B cell (primary cell): Measurements from ENCODE around the gene RABEP2. TPM values are rescaled to one million over a fixed set of nuclear protein-coding genes. Genes with fewer than 3 reads are reported as not detected.

Experiments
- ATAC-seq: fragments of 200-7000 bp; cut with Tn5 transposase; one replicate; pipeline ENCODE4 v1.10.0; 2021; ENCODE audit warnings: low read depth, mild to moderate bottlenecking, moderate number of reproducible peaks, moderate library complexity
- CTCF ChIA-PET: fragments of 350-600 bp; sonication (Branson Sonifier 250); formaldehyde crosslinking; loops from one replicate; lab custom pipeline; 2021; ENCODE audit warnings: antibody characterized with exemption, inconsistent platforms; lab: Charles Lee
- POLR2A ChIA-PET: fragments of 350-600 bp; sonication (Branson Sonifier 250); formaldehyde crosslinking; loops from one replicate; lab custom pipeline; 2021; ENCODE audit warnings: antibody characterized with exemption; lab: Charles Lee
- DNase-seq: peaks from one replicate; pipeline ENCODE4 v3.0.0; 2013
- H2AFZ ChIP-seq: 2 replicates; pipeline ENCODE4 v1.6.1; 2012; ENCODE audit warnings: mild to moderate bottlenecking, low read depth, low read length; ENCODE audit not compliant: insufficient read depth, poor library complexity, severe bottlenecking
- H3K27ac ChIP-seq, 2 donors: 1 replicate in 1 of 2; 2 replicates in 1 of 2; pipeline ENCODE4 v1.5.1; 2012 to 2013; ENCODE audit warnings: low read length in 2 of 2, mild to moderate bottlenecking in 2 of 2, moderate library complexity in 1 of 2
- H3K27me3 ChIP-seq, 4 experiments: fragments of 200-600 bp in 1 of 4; sonication (generic) in 1 of 4; replicated peaks in 1 of 4; 1 replicate in 2 of 4; 2 replicates in 2 of 4; pipeline versions ENCODE4 v1.6.1 to v1.7.0; 2013 to 2016; ENCODE audit warnings: low read length in 3 of 4, mild to moderate bottlenecking in 2 of 4, mixed read lengths in 1 of 4, moderate library complexity in 1 of 4; ENCODE audit not compliant: insufficient read depth in 4 of 4, control insufficient read depth in 3 of 4; ENCODE audit errors: control extremely low read depth in 1 of 4
- H3K36me3 ChIP-seq, 2 experiments: replicated peaks in 1 of 2; 1 replicate in 1 of 2; 2 replicates in 1 of 2; pipeline versions ENCODE4 v1.6.1 to v1.7.1; 2013; ENCODE audit warnings: low read length in 1 of 2; ENCODE audit not compliant: insufficient read depth in 2 of 2, control insufficient read depth in 1 of 2; ENCODE audit errors: control extremely low read depth in 1 of 2, extremely low read depth in 1 of 2
- H3K4me1 ChIP-seq, 2 donors: fragments of 200-600 bp in 1 of 2; sonication (generic) in 1 of 2; 1 replicate in 1 of 2; 2 replicates in 1 of 2; pipeline versions ENCODE4 v1.5.1 to v1.6.1; 2013 to 2017; ENCODE audit warnings: low read length in 2 of 2; ENCODE audit not compliant: control insufficient read depth in 2 of 2, insufficient read depth in 2 of 2
- H3K4me2 ChIP-seq: replicated peaks from 2 replicates; pipeline ENCODE3; 2012; ENCODE audit warnings: mild to moderate bottlenecking, low read depth, low read length; ENCODE audit not compliant: poor library complexity, severe bottlenecking
- H3K4me3 ChIP-seq, 5 experiments: fragments of 200-600 bp in 1 of 5; sonication (generic) in 1 of 5; 1 replicate in 3 of 5; 2 replicates in 2 of 5; pipeline versions ENCODE4 v1.5.1 to v1.7.0; 2011 to 2016; ENCODE audit warnings: low read length in 4 of 5, mild to moderate bottlenecking in 4 of 5, low read depth in 2 of 5, control low read depth in 1 of 5, moderate library complexity in 1 of 5; ENCODE audit not compliant: insufficient read depth in 1 of 5; ENCODE audit errors: control extremely low read depth in 1 of 5, extremely low read depth in 1 of 5
- H3K79me2 ChIP-seq: fragments of 200-600 bp; sonication (generic); one replicate; pipeline ENCODE4 v1.6.0; 2016; ENCODE audit warnings: low read length; ENCODE audit not compliant: control insufficient read depth, insufficient read depth
- H3K9ac ChIP-seq: fragments of 200-600 bp; sonication (generic); 2 replicates; pipeline ENCODE4 v1.6.1; 2017; ENCODE audit warnings: mild to moderate bottlenecking, low read length, moderate library complexity
- H3K9me3 ChIP-seq, 3 donors: one replicate each; pipeline versions ENCODE4 v1.6.1 to v1.7.1; 2013; ENCODE audit warnings: low read length in 2 of 3; ENCODE audit not compliant: control insufficient read depth in 2 of 3, insufficient read depth in 1 of 3; ENCODE audit errors: control extremely low read depth in 1 of 3
- H4K20me1 ChIP-seq: 2 replicates; pipeline ENCODE4 v1.6.0; 2012; ENCODE audit warnings: mild to moderate bottlenecking, low read length; ENCODE audit not compliant: insufficient read depth, control insufficient read depth, poor library complexity, severe bottlenecking
- H3K27ac Mint-ChIP-seq: one replicate; pipeline ENCODE4 v1.8.0; 2021; ENCODE audit warnings: mixed read lengths
- H3K27me3 Mint-ChIP-seq: one replicate; pipeline ENCODE4 v1.8.0; 2021; ENCODE audit warnings: mixed read lengths
- H3K4me1 Mint-ChIP-seq: one replicate; pipeline ENCODE4 v1.8.0; 2021; ENCODE audit warnings: mixed read lengths
- H3K4me3 Mint-ChIP-seq: one replicate; pipeline ENCODE4 v1.8.0; 2021; ENCODE audit warnings: mixed read lengths
- H3K9me3 Mint-ChIP-seq: one replicate; pipeline ENCODE4 v1.8.0; 2022; ENCODE audit warnings: mixed read lengths; ENCODE audit not compliant: insufficient read depth
- EZH2 ChIP-seq: IDR thresholded peaks from 2 replicates; pipeline ENCODE4 v1.6.1; 2012; ENCODE audit warnings: borderline replicate concordance, low read depth, mild to moderate bottlenecking, moderate library complexity, low read length; ENCODE audit not compliant: insufficient read depth, poor library complexity, severe bottlenecking
- WGBS: methylation state at CpG from one replicate; pipeline ENCODE4 v1.1.5; 2013; ENCODE audit warnings: missing lambda C conversion rate; ENCODE audit not compliant: insufficient coverage; 5-methylcytosine and 5-hydroxymethylcytosine counted together
- intact Hi-C: fragments of 100-400 bp; cut with micrococcal nuclease; formaldehyde crosslinking; loops from one replicate; pipeline ENCODE4 v1.10.0; 2022
- polyA plus RNA-seq: library from polyadenylated mRNA; depleted of rRNA; stranded (reverse); fragments of >200 nt; gene quantifications from 2 replicates; pipeline ENCODE4 v1.2.3, GENCODE V29; 2012
- total RNA-seq, 2 donors: library from RNA; stranded (reverse); fragments of 120-200 nt in 1 of 2; gene quantifications; 1 replicate in 1 of 2; 2 replicates in 1 of 2; pipeline versions ENCODE4 v1.2.3 to v1.2.4, GENCODE V29; 2013 to 2022
- TF ChIP-seq, protein P1 (sequence below): fragments of 200-600 bp; IDR thresholded peaks from one replicate; pipeline ENCODE4 v1.8.0; 2022; ENCODE audit warnings: antibody characterized with exemption, mild to moderate bottlenecking

The RABEP2 gene
- total and polyA plus RNA-seq, 2 donors (not counting 1 experiment from before 2014, with no cell fraction given): 136 to 178 TPM

DNA sequence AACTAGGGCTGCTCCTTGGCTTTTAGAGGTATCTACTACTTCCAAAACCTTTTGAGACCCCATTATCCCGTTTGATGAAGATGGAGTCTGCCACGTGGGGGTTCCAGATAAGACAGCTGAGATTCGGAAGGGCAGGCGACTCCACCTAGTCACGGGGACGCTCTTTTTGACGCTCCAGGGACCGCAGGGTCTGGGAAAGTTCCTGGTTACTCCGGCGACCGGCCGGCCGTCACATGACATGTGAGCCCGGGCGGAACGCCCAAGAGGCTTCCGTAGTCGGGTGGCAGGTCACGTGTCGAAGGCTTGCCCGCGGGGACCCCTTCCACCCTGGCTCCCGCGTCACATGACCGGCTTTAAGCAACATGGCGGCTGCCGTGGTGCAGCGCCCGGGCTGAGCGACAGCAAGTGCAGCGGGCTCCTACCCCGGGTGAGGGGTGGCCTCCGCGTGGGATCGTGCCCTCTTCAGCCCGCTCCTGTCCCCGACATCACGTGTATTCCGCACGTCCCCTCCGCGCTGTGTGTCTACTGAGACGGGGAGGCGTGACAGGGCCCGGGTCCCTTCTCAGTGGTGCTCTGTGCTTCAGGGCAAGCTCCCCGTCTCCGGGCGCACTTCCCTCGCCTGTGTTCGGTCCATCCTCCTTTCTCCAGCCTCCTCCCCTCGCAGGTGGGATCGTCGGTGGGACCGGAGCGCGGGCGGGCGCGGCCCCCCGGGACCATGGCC lies 49.6 kb upstream of the RABEP2 start, which contains the start of gene SPNS1:
Gene SPNS1, plus strand, starts transcription at position 342 of the 721 bp plus-strand sequence. Its CDS starts 374 bp downstream, at position 716.
- no peaks in the 10 kb centered on the region for H3K27me3 ChIP-seq
- peak within 1 kb of the TSS; percentile 96 for H2AFZ ChIP-seq
- intact Hi-C loops: loop anchor here (1.0 to 5.0 kb wide), 2 partner anchors 24 to 482 kb away; partner anchors contain the start of genes APOBR, CLN3 and NFATC2IP
- H3K4me2 ChIP-seq: peak within 1 kb of the TSS; percentile 98
- H3K4me1 Mint-ChIP-seq: peaks cover 30% of the 10 kb centered on the region
- peak within 1 kb of the TSS; percentile 95 for H3K27ac Mint-ChIP-seq
- ChIA-PET POLR2A (interaction anchor here (0.5 to 1.7 kb wide), 6 partner anchors 58 to 152 kb away, joined by 3 to 9 read pairs (median 4); partner anchors contain the start of genes ATXN2L and TUFM), CTCF (interaction anchor here (0.9 to 3.0 kb wide), 3 partner anchors 16 to 100 kb away, joined by 3 to 13 read pairs (median 5); no protein-coding TSS in a partner anchor)
- no peaks in the 10 kb centered on the region for H3K27me3 Mint-ChIP-seq
- peak; percentile 96 for DNase-seq
- H3K27ac ChIP-seq: peak within 1 kb of the TSS; percentile 65 to 90
- ATAC-seq: peak; percentile 89
- peaks cover 13% of the 10 kb centered on the region for H4K20me1 ChIP-seq
- H3K9me3 ChIP-seq: no peaks in the 10 kb centered on the region
- no peaks in the 10 kb centered on the region for H3K9me3 Mint-ChIP-seq
- H3K36me3 ChIP-seq: peaks cover 0 to 26% of the 10 kb centered on the region in 2 experiments
- peaks cover 34% of the 10 kb centered on the region for H3K79me2 ChIP-seq
- peak within 1 kb of the TSS; percentile 75 to 95 (median 83) for H3K4me3 ChIP-seq
- H3K9ac ChIP-seq: peak within 1 kb of the TSS; percentile 93
- under 1% methylated on average over 60 of the region's 60 CpGs for WGBS
- peak within 1 kb of the TSS; percentile 96 for H3K4me3 Mint-ChIP-seq
- TF ChIP-seq, protein P1, sequence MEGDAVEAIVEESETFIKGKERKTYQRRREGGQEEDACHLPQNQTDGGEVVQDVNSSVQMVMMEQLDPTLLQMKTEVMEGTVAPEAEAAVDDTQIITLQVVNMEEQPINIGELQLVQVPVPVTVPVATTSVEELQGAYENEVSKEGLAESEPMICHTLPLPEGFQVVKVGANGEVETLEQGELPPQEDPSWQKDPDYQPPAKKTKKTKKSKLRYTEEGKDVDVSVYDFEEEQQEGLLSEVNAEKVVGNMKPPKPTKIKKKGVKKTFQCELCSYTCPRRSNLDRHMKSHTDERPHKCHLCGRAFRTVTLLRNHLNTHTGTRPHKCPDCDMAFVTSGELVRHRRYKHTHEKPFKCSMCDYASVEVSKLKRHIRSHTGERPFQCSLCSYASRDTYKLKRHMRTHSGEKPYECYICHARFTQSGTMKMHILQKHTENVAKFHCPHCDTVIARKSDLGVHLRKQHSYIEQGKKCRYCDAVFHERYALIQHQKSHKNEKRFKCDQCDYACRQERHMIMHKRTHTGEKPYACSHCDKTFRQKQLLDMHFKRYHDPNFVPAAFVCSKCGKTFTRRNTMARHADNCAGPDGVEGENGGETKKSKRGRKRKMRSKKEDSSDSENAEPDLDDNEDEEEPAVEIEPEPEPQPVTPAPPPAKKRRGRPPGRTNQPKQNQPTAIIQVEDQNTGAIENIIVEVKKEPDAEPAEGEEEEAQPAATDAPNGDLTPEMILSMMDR: no peak
- TF ChIP-seq EZH2: no peak
- H3K4me1 ChIP-seq: peaks cover 13 to 17% of the 10 kb centered on the region in 2 donors
